Measurements from ENCODE around the gene SMO.
"Not testable (repeated sequence)": the region's sequence is repeated elsewhere in the genome, so short reads cannot be mapped to it uniquely, and the experiment has no call there.

GRCh38 chr7:129215691-129216090, 27.3 kb downstream of the SMO start:
- TF ChIP-seq, protein P1, sequence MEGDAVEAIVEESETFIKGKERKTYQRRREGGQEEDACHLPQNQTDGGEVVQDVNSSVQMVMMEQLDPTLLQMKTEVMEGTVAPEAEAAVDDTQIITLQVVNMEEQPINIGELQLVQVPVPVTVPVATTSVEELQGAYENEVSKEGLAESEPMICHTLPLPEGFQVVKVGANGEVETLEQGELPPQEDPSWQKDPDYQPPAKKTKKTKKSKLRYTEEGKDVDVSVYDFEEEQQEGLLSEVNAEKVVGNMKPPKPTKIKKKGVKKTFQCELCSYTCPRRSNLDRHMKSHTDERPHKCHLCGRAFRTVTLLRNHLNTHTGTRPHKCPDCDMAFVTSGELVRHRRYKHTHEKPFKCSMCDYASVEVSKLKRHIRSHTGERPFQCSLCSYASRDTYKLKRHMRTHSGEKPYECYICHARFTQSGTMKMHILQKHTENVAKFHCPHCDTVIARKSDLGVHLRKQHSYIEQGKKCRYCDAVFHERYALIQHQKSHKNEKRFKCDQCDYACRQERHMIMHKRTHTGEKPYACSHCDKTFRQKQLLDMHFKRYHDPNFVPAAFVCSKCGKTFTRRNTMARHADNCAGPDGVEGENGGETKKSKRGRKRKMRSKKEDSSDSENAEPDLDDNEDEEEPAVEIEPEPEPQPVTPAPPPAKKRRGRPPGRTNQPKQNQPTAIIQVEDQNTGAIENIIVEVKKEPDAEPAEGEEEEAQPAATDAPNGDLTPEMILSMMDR (IDR thresholded peaks at IDR 0.05) = not testable (repeated sequence)
- TF ChIP-seq POLR2A (IDR thresholded peaks at IDR 0.05) = not testable (repeated sequence)
